ENCODE data around the gene CERS2.

CERS2 gene

GRCh38 chr1:150974580-150975478 is at the start of gene CERS2:
Gene CERS2 (minus strand): TSS chr1:150974835. CDS start chr1:150969090, 5,745 bp downstream.
- DNase-seq (ENCODE audit: low read depth), result peak; percentile 68

- no peak for DNase-seq (ENCODE audit: low read depth)
Measured at GRCh38 chr1:151013518-151013917, 38.9 kb upstream of the CERS2 start.

GRCh38 chr1:151012684-151013471 is 38.2 kb upstream of the CERS2 start:
- no peak for DNase-seq (ENCODE audit: low read depth)

- no peak for DNase-seq (ENCODE audit: low read depth)
Measured at GRCh38 chr1:151011154-151011850, 36.7 kb upstream of the CERS2 start.

GRCh38 chr1:151010346-151010726 is 35.7 kb upstream of the CERS2 start:
- DNase-seq (ENCODE audit: low read depth), result no peak

- DNase-seq (ENCODE audit: low read depth), result no peak
Measured at GRCh38 chr1:151009674-151010345, 35.2 kb upstream of the CERS2 start.

GRCh38 chr1:151009206-151009587 is 34.6 kb upstream of the CERS2 start:
- no peak for DNase-seq (ENCODE audit: low read depth)

GRCh38 chr1:151008244-151009205 is 33.9 kb upstream of the CERS2 start, which contains the start of gene PRUNE1:
Gene PRUNE1 (plus strand): TSS chr1:151008449. CDS start chr1:151008633, 184 bp downstream.
- DNase-seq (ENCODE audit: low read depth), result peak; percentile 90

- no peak for DNase-seq (ENCODE audit: low read depth)
Measured at GRCh38 chr1:151007853-151008243, 33.2 kb upstream of the CERS2 start.

GRCh38 chr1:151006327-151007052 is 31.9 kb upstream of the CERS2 start, which contains the start of gene MINDY1:
Gene MINDY1 (minus strand): TSS chr1:151006902. CDS start chr1:151002617, 4,285 bp downstream.
- no peak for DNase-seq (ENCODE audit: low read depth)

- DNase-seq (ENCODE audit: low read depth), result no peak
Measured at GRCh38 chr1:151005729-151006319, 31.2 kb upstream of the CERS2 start.

GRCh38 chr1:151003180-151003579 is 28.5 kb upstream of the CERS2 start:
- no peak for DNase-seq (ENCODE audit: low read depth)

- no peak for DNase-seq (ENCODE audit: low read depth)
Measured at GRCh38 chr1:151002611-151003010, 28.0 kb upstream of the CERS2 start.

GRCh38 chr1:151002051-151002450 is 27.4 kb upstream of the CERS2 start:
- DNase-seq (ENCODE audit: low read depth), result no peak

- no peak for DNase-seq (ENCODE audit: low read depth)
Measured at GRCh38 chr1:151001602-151002001, 27.0 kb upstream of the CERS2 start.

GRCh38 chr1:151000408-151000807 is 25.8 kb upstream of the CERS2 start:
- DNase-seq (ENCODE audit: low read depth), result no peak

- DNase-seq (ENCODE audit: low read depth), result no peak
Measured at GRCh38 chr1:150999926-151000325, 25.3 kb upstream of the CERS2 start.

GRCh38 chr1:150999051-150999674 is 24.5 kb upstream of the CERS2 start:
- DNase-seq (ENCODE audit: low read depth), result no peak

- DNase-seq (ENCODE audit: low read depth), result no peak
Measured at GRCh38 chr1:150997949-150998348, 23.3 kb upstream of the CERS2 start.

Measured in stimulated activated CD8-positive, alpha-beta memory T cell treated with anti-CD3 and anti-CD28 coated beads, Interleukin-12 subunit alpha, Interleukin-12 subunit beta, amount 100 ng/mL, for 4 hours (primary cell).